HG03139 (cell line): ENCODE results near the gene SUSD1.

Source experiments
- ATAC-seq: cut with Tn5 transposase; IDR thresholded peaks from one replicate; pipeline ENCODE4 v1.9.1; 2021; ENCODE audit not compliant: unreplicated experiment

The SUSD1 gene

GRCh38 chr9:112020680-112021596, 154.2 kb downstream of the SUSD1 start:
- ATAC-seq, result peak; percentile 74

- no peak for ATAC-seq
Measured at GRCh38 chr9:112017878-112018277, 157.2 kb downstream of the SUSD1 start.

GRCh38 chr9:112015736-112016135, 159.4 kb downstream of the SUSD1 start:
- ATAC-seq, result no peak

- ATAC-seq, result no peak
Measured at GRCh38 chr9:112015149-112015548, 159.9 kb downstream of the SUSD1 start.

- no peak for ATAC-seq
Measured at GRCh38 chr9:112013266-112013665, 161.8 kb downstream of the SUSD1 start.

GRCh38 chr9:112012026-112012902, 162.8 kb downstream of the SUSD1 start:
- ATAC-seq, result peak; percentile 79

- no peak for ATAC-seq
Measured at GRCh38 chr9:112011051-112011620, 164.0 kb downstream of the SUSD1 start.

GRCh38 chr9:112010537-112010936, 164.6 kb downstream of the SUSD1 start:
- ATAC-seq, result no peak

- ATAC-seq, result no peak
Measured at GRCh38 chr9:112009656-112010055, 165.4 kb downstream of the SUSD1 start.

GRCh38 chr9:112007575-112008240, 167.4 kb downstream of the SUSD1 start:
- no peak for ATAC-seq

GRCh38 chr9:112006361-112007020, 168.6 kb downstream of the SUSD1 start:
- no peak for ATAC-seq

- ATAC-seq, result no peak
Measured at GRCh38 chr9:112005939-112006338, 169.2 kb downstream of the SUSD1 start.

GRCh38 chr9:112003538-112003937, 171.6 kb downstream of the SUSD1 start:
- no peak for ATAC-seq

GRCh38 chr9:112002847-112003457, 172.1 kb downstream of the SUSD1 start:
- ATAC-seq, result no peak

- no peak for ATAC-seq
Measured at GRCh38 chr9:112002131-112002846, 172.8 kb downstream of the SUSD1 start.

GRCh38 chr9:112000743-112001142, 174.4 kb downstream of the SUSD1 start:
- no peak for ATAC-seq

- no peak for ATAC-seq
Measured at GRCh38 chr9:111999319-111999718, 175.8 kb downstream of the SUSD1 start.

GRCh38 chr9:111997831-111998230, 177.3 kb downstream of the SUSD1 start:
- no peak for ATAC-seq

GRCh38 chr9:111994831-111995458, 180.2 kb downstream of the SUSD1 start:
- ATAC-seq, result no peak
